ENCODE measurements around the gene FAM209A.

DNA sequence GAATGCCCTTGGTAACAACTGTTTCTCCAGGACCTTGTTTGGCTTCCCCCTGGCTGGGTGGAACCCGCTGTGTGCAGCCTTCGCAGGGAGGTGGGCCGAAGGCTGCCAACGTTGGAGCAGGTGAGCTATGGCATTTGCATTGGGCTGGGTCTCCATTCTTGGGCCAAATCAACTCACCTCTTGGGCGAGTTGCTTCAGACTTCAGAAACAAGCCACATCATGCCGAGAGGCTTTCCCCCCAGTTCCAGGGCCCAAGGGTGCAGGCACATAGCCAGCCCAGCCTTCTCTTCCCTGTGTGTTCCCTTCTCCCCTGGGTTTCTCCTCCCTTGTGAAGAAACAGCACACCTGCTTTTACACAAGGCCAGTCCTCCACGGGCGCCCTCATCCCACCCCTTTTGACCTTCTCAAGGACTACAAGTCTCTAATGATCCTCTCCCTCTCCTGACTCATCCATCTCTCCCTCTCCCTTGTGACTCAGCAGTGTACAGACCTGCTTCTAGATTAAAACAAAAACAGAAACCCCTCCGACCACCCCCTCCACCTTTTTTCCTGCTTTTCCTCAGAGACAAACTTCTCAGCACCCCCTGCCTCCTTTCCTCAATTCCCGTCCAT, 50.1 kb downstream of the FAM209A start:
- no peak for TF ChIP-seq CTCF (IDR thresholded peaks at IDR 0.05)
- no peak for TF ChIP-seq EZH2 (IDR thresholded peaks at IDR 0.05; ENCODE audit: borderline replicate concordance, insufficient read depth, low read depth, low read length, poor library complexity, severe bottlenecking)

All from B cell (primary cell).